GM21737 (cell line): ENCODE measurements around the gene ARID4B.

Experiments
- ATAC-seq: cut with Tn5 transposase; IDR thresholded peaks from one replicate; pipeline ENCODE4 v1.9.1; 2021; ENCODE audit warnings: mild to moderate bottlenecking, moderate library complexity; ENCODE audit not compliant: unreplicated experiment

The ARID4B gene

DNA sequence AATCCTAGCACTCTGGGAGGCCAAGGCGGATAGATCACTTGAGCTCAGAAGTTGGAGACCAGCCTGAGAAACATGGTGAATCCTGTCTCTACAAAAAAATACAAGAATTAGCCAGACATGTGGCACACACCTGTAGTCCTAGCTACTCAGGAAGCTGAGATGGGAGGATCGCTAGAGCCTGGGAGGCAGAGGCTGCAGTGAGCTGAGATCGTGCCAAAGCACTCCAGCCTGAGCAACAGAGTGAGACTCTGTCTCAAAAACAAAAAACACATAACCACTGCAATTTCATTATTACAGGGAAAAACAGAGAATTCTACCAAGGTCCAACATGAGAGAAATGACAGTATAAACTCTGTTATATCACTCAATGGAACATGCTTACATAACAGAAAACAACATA is 194.9 kb downstream of the ARID4B start:
- ATAC-seq: no peak

DNA sequence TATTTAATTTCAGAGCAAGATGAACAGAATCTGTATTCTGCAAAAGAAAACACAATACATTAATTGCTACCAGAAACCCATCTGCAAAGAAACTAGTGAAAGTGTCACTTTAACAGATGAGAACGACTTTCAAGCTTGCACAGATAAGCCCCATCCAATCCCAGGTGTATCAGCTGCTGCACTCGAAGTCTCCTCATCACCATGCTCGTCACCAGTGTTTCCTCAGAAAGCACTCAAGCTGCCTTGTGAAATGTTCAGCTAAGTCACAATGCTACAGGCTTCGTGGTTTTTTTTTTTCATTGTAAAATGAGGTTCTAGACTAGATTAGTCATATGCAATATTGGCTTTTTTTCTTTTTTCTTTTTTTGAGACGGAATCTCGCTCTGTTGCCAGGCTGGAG is 196.0 kb downstream of the ARID4B start:
- ATAC-seq: no peak

DNA sequence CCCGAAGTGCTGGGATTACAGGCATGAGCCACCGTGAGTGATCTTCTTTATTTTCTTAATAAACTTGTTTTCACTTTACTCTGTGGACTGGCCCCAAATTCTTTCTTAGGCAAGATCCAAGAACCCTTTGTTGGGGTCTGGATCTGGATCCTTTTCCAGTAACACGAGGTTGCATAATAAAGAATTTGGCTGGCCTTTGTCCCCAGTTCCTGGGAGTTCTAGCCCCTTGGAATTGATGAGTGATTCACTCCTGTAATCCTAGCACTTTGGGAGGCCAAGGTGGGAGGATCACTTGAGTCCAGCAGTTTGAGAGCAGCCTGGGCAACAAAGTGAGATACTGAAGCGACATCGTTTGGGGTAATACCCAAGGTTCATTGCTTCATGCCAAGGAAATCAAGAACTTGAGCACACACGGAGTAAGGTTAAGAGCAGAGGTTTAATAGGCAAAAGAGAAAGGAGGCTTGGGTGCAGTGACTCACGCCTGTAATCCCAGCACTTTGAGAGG is 197.2 kb downstream of the ARID4B start:
- ATAC-seq: no peak

GRCh38 chr1:235129774-235130570 is 198.0 kb downstream of the ARID4B start:
- ATAC-seq: no peak

GRCh38 chr1:235128456-235129328 is 199.3 kb downstream of the ARID4B start, which contains the start of gene TOMM20:
Gene TOMM20 (minus strand): TSS chr1:235128837. CDS start chr1:235128715, 122 bp downstream.
- peak; percentile 94 for ATAC-seq

GRCh38 chr1:235127732-235128455 is 200.1 kb downstream of the ARID4B start:
- ATAC-seq: no peak

DNA sequence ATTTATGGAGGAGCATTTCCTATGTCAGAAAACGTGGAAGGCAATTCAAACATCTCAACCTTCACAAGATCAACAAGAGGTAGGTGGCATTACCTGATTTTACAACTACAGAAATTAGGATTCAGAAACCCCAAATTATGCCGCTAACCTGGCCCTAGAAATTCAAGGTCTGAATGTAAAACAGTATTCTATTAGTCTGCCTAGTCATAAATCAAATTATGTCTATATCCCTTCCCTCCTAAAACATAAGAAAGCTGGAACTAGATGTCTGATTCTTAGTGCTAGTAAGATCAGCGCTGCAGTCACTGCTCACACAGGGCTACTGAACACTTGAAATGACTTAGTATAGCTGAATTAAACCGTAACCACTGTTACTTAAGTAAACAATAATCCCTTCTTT is 200.8 kb downstream of the ARID4B start:
- ATAC-seq: no peak

DNA sequence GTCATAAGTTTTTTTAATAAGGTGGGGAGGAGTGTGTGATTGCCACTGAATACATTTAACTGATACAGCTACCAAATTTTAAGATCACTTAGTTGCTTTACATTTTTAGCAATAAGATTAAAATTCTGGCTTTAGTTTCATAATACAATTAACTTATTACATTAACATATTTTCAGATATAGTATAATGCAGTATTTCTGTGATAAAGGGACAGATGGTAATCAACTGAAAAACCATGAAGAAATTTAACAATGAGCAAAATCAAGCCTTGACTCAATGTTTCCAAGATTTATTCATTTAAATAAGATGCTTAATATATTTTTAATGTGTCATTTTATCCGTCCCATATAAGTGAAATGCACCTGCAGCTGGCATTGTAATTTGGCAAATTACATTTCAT is 203.3 kb downstream of the ARID4B start:
- ATAC-seq: no peak

DNA sequence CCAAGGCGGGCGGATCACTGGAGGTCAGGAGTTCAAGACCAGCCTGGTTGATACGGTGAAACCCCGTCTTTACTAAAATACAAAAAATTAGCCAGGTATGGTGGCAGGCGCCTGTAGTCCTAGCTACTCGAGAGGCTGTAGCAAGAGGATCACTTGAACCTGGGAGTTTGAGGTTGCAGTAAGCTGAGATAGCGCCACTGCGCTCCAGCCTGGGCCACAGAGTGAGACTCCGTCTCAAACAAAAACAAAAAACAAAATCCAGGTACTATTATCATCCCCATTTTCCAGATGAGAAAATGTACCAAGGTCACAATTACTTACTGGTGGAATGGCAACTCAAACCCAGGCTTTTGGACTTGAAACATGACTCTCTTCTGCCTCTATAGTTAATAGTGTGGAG is 203.9 kb downstream of the ARID4B start:
- no peak for ATAC-seq

GRCh38 chr1:235122348-235122747 is 205.6 kb downstream of the ARID4B start:
- no peak for ATAC-seq
